Measurements from ENCODE around the gene MLC1. TPM values are rescaled to one million over a fixed set of nuclear protein-coding genes. Genes with fewer than 3 reads are reported as not detected.

MLC1 gene
- total and polyA plus RNA-seq, 2 of the 4 experiments (the other 2 are of a cell fraction): 0.10 TPM; not detected in 1

- H2BK20ac ChIP-seq (ENCODE audit: low read depth, low read length): no peak overlapping the region
- DNase-seq (no peak), ATAC-seq (ENCODE audit: low read depth) (no peak)
- no peak overlapping the region for H3K9ac ChIP-seq (ENCODE audit: low read depth, low read length)
- no peak overlapping the region for H2BK15ac ChIP-seq (ENCODE audit: low read depth, low read length)
- CTCF ChIA-PET: no interaction called here
- no peak overlapping the region for H2AK9ac ChIP-seq (replicated peaks; ENCODE audit: low read depth, low read length, poor library complexity)
- H3K56ac ChIP-seq (ENCODE audit: extremely low read depth, insufficient read depth, low read length): no peak overlapping the region
- no peak overlapping the region for H3K4ac ChIP-seq (ENCODE audit: low read depth, low read length)
- H3K9me1 ChIP-seq (ENCODE audit: insufficient read depth, low read length): no peaks in the 10 kb centered on the region
- H3K27me3 ChIP-seq (ENCODE audit: control insufficient read depth, insufficient read depth, low read length): peaks cover 46% of the 10 kb centered on the region
- no peak overlapping the region for H2BK5ac ChIP-seq (ENCODE audit: low read depth, low read length, poor library complexity, severe bottlenecking)
- POLR2A ChIA-PET (ENCODE audit: unreplicated experiment): no interaction called here
- H3K4me3 ChIP-seq (ENCODE audit: insufficient read depth, low read depth, low read length): no peak overlapping the region
- no peak overlapping the region for H4K8ac ChIP-seq (ENCODE audit: low read depth in 2 of 2, low read length in 2 of 2)
- H4K5ac ChIP-seq (ENCODE audit: low read depth, low read length): no peak overlapping the region; the same call in 1 of the 2 replicates
- no peak overlapping the region for H2BK120ac ChIP-seq (ENCODE audit: low read depth, low read length)
- no peak overlapping the region for H3K14ac ChIP-seq (replicated peaks; ENCODE audit: low read depth, low read length)
- H4K91ac ChIP-seq (ENCODE audit: insufficient read depth, low read depth, low read length): no peak overlapping the region
- BruUV-seq (replicated peaks): no TSS peak
- H3K4me1 ChIP-seq (ENCODE audit: control insufficient read depth, insufficient read depth, low read length): peaks cover 6% of the 10 kb centered on the region; the same call in 1 of the 2 replicates
- no peak overlapping the region for H3K4me2 ChIP-seq (ENCODE audit: low read depth, low read length)
- H4K20me1 ChIP-seq (ENCODE audit: insufficient read depth, low read length): no peaks in the 10 kb centered on the region
- no peak overlapping the region for H3K27ac ChIP-seq (ENCODE audit: insufficient read depth, low read length)
- H2AFZ ChIP-seq (replicated peaks; ENCODE audit: low read length, poor library complexity): no peak overlapping the region
- H3K9me3 ChIP-seq (ENCODE audit: control insufficient read depth, insufficient read depth, low read length): no peaks in the 10 kb centered on the region
- no peak overlapping the region for H3K23ac ChIP-seq (ENCODE audit: low read depth, low read length)
- in situ Hi-C loops (cut with MboI; ENCODE audit: low sequenced_read_pairs): no loop called here
- H2AK5ac ChIP-seq (ENCODE audit: low read depth, low read length): no peak overlapping the region
- H3K36me3 ChIP-seq (ENCODE audit: control insufficient read depth, insufficient read depth, low read length): no peaks in the 10 kb centered on the region
- 65% methylated on average over 2 of the region's 7 CpGs; no CpG with 5 or more reads in 1 of the 2 experiments for WGBS, 2 experiments (ENCODE audit: extremely low coverage in 2 of 2, insufficient read length in 1 of 2)
- H3K79me1 ChIP-seq (ENCODE audit: low read depth in 1 of 2, low read length in 2 of 2): no peaks in the 10 kb centered on the region
- intact Hi-C loops (cut with micrococcal nuclease): no loop called here
- no peak overlapping the region for H3K18ac ChIP-seq (ENCODE audit: low read depth, low read length)
- dilution Hi-C loops (cut with HindIII; ENCODE audit: low sequenced_read_pairs, unreplicated experiment): no loop called here
- no peak for TF ChIP-seq NFE2L2 (IDR thresholded peaks at IDR 0.05; ENCODE audit: low read depth, low read length)
- no peak for TF ChIP-seq SMC3 (IDR thresholded peaks at IDR 0.05; ENCODE audit: low read depth, low read length)
- TF ChIP-seq ELK1 (IDR thresholded peaks at IDR 0.05; ENCODE audit: borderline replicate concordance, low read depth, low read length): no peak
- no peak for TF ChIP-seq RCOR1 (IDR thresholded peaks at IDR 0.05; ENCODE audit: insufficient replicate concordance, low read length)
- no peak for TF ChIP-seq RAD21 (IDR thresholded peaks at IDR 0.05; ENCODE audit: low read length)
- TF ChIP-seq CHD1 (IDR thresholded peaks at IDR 0.05; ENCODE audit: low read depth, low read length): no peak
- TF ChIP-seq, protein P1, sequence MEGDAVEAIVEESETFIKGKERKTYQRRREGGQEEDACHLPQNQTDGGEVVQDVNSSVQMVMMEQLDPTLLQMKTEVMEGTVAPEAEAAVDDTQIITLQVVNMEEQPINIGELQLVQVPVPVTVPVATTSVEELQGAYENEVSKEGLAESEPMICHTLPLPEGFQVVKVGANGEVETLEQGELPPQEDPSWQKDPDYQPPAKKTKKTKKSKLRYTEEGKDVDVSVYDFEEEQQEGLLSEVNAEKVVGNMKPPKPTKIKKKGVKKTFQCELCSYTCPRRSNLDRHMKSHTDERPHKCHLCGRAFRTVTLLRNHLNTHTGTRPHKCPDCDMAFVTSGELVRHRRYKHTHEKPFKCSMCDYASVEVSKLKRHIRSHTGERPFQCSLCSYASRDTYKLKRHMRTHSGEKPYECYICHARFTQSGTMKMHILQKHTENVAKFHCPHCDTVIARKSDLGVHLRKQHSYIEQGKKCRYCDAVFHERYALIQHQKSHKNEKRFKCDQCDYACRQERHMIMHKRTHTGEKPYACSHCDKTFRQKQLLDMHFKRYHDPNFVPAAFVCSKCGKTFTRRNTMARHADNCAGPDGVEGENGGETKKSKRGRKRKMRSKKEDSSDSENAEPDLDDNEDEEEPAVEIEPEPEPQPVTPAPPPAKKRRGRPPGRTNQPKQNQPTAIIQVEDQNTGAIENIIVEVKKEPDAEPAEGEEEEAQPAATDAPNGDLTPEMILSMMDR (conservative IDR thresholded peaks at IDR 0.05; ENCODE audit: low read depth, low read length): no peak
- no peak for TF ChIP-seq MAFK (IDR thresholded peaks at IDR 0.05; ENCODE audit: low read depth, low read length)
- no peak for TF ChIP-seq FOS (IDR thresholded peaks at IDR 0.05; ENCODE audit: low read depth, low read length)
- TF ChIP-seq POLR2A (IDR thresholded peaks at IDR 0.05; ENCODE audit: low read depth, low read length): no peak
- TF ChIP-seq BHLHE40 (IDR thresholded peaks at IDR 0.05; ENCODE audit: low read depth, low read length): no peak
- TF ChIP-seq, protein P2, sequence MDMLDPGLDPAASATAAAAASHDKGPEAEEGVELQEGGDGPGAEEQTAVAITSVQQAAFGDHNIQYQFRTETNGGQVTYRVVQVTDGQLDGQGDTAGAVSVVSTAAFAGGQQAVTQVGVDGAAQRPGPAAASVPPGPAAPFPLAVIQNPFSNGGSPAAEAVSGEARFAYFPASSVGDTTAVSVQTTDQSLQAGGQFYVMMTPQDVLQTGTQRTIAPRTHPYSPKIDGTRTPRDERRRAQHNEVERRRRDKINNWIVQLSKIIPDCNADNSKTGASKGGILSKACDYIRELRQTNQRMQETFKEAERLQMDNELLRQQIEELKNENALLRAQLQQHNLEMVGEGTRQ (IDR thresholded peaks at IDR 0.05; ENCODE audit: low read depth, low read length): no peak
- no peak for TF ChIP-seq CEBPB (IDR thresholded peaks at IDR 0.05; ENCODE audit: low read depth, low read length)
- TF ChIP-seq RFX5 (IDR thresholded peaks at IDR 0.05; ENCODE audit: low read depth, low read length): no peak
- no peak for TF ChIP-seq MXI1 (IDR thresholded peaks at IDR 0.05; ENCODE audit: borderline replicate concordance, low read depth, low read length)
- TF ChIP-seq MAZ (IDR thresholded peaks at IDR 0.05; ENCODE audit: borderline replicate concordance, low read depth, low read length): no peak
These were observed 25.4 kb downstream of the MLC1 start for GRCh38 chr22:50059881-50060262.
